VCaP (cell line): ENCODE results near the gene TMEM63C.

Experiments
- H3K27ac ChIP-seq: fragments of 450-650 bp; 2 replicates; pipeline ENCODE4 v1.5.1; 2017
- TF ChIP-seq, protein P1 (sequence below): fragments of 450-650 bp; conservative IDR thresholded peaks from 2 replicates; pipeline ENCODE4 v1.5.1; 2017; ENCODE audit warnings: mild to moderate bottlenecking, moderate library complexity

TMEM63C gene

DNA sequence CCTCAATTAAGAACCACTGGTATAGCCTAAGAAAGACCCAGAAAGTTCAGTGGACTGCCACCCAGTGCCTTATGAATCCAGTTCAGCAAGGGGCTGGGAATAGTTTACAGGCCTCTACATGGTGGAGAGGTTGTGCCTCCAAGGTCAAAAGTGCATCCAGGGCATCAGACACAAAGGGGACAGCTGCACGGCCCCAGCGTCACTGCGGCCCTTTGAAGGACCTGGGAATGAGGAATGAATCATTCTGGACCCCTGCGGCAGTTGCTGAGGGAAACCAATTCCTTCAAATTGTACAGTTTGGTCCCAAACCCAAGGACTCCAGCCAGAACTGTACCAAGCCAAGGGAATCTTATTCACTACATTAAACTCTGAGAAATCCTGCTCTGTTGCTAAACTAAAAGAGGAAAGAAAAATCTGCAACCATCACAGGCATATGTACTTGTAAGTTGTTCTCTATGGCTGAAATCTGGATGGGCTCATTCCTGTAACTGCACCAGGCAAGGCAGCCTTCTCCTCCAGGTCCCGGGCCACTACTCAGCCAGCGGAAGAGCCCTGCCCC, 100.3 kb downstream of the TMEM63C start:
- TF ChIP-seq, protein P1, sequence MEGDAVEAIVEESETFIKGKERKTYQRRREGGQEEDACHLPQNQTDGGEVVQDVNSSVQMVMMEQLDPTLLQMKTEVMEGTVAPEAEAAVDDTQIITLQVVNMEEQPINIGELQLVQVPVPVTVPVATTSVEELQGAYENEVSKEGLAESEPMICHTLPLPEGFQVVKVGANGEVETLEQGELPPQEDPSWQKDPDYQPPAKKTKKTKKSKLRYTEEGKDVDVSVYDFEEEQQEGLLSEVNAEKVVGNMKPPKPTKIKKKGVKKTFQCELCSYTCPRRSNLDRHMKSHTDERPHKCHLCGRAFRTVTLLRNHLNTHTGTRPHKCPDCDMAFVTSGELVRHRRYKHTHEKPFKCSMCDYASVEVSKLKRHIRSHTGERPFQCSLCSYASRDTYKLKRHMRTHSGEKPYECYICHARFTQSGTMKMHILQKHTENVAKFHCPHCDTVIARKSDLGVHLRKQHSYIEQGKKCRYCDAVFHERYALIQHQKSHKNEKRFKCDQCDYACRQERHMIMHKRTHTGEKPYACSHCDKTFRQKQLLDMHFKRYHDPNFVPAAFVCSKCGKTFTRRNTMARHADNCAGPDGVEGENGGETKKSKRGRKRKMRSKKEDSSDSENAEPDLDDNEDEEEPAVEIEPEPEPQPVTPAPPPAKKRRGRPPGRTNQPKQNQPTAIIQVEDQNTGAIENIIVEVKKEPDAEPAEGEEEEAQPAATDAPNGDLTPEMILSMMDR = no peak
- H3K27ac ChIP-seq = no peak overlapping the region

DNA sequence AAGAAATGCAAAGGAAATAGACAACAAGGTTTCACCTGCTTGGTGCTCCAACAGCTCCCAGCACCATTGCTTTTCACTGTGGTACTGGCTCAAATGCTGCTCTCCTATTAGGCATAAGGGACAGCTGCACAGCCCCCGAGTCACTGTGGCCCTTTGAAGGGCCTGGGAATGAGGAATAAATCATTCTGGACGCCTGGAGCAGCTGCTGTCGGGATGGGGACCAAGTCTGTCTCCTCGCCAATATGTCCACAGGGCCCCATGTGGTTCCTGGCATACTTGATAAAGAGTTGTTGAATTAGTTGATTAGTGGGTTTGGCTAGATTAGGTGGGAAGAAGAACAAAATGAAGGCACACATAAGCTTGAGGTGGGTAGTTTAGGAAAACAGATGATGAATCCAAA, 102.5 kb downstream of the TMEM63C start:
- no peak overlapping the region for H3K27ac ChIP-seq
- TF ChIP-seq, protein P1 = no peak

DNA sequence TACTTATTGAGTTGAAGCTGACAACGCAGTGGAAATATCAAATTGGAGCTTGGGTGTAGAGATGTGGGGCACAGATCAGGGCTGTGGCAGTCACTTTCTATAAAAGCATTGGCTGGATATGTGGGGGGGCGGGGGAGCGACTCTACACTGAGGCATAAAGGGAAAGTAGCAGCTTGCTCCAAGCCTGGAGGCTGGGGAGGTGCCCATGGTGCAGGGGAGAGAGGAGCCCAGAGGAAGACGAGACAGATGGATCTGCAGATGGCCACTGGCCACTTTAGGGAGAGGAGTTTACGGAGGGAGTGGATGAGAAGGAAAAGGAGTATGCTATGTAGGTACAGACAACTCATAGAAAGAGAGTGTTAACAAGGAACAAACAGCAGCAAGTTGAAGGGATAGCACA, 102.9 kb downstream of the TMEM63C start:
- TF ChIP-seq, protein P1 = no peak
- H3K27ac ChIP-seq = no peak overlapping the region

DNA sequence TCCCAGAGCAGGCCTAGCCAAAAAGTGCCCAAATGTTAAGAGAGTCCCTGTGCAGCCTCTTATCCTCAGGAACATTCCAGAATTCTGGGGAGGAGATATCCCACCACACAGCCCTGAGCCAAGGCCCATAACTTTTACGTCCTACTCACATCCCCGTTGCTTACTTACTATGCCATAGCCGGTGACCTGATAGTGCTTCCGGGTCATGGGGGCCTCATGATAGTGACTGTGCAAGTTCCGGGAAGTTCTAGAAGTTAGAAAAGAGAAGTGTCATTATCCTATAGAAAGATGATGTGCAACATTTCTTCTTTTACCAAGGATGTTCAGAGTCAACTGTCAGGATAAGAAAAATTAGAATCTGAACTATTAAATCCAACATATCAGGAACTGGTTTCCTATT, 105.0 kb downstream of the TMEM63C start:
- TF ChIP-seq, protein P1 = no peak
- no peak overlapping the region for H3K27ac ChIP-seq

DNA sequence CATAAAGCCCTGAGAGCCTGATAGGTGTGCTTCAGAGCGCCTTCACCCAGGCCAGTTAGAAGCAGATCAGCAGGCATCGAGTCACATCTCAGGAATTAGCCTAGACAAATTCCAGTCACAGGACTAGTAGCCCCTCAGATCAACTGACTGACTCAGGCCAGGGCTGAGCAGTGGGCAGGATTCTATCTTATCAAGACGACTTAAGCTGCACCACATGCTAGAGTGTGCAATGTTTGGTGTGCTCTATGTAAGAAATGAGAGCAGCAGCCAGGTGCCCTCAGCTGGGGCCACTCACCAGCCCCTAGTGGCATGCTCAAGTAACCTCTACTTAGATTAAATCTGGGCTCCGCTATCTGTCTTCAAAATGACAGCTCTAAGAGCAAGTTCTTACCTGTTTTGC, 109.1 kb downstream of the TMEM63C start:
- TF ChIP-seq, protein P1 = no peak

DNA sequence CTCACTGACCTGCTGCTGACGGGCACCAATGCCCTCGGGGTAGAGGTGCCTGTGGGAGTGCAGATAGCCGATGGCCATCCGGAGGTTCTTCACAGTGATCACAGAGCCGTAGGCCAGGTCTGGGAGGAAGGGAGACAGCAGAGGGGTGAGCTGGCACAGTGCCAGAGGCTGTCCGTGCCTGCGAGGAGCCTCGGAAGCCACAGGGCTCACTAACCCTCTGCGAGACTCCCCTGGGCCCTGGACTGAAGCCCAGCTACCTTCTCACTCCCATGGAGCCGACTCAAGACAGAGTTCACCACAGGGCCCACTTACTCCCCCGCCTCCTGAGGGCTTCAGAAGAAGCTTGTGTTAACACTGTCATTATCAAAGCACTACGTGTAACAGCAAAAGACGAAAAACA, 114.6 kb downstream of the TMEM63C start:
- TF ChIP-seq, protein P1 = no peak

More for the DNA sequence above, 109.1 kb downstream of the TMEM63C start:
- H3K27ac ChIP-seq = no peak overlapping the region

DNA sequence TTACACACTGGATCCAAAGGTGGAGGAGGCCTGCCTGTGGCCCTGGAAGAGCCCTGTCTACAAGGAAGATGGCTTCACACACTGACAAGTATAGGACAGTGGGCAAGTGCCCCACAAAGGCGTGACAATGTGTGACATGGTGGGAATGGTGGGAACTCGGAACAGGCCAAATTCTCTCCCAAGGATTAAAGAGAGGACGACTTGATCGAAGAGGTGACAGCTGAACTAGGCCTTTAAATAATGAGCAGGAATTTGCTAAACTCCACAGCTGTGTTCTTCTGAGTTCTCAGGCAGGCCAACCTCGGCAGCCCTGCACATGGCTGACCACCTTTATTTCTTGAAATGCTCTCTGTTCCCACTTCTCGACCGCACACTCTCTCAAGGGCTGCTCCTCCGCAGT, 115.3 kb downstream of the TMEM63C start:
- H3K27ac ChIP-seq = no peak overlapping the region
- TF ChIP-seq, protein P1 = no peak

More for the DNA sequence above, 114.6 kb downstream of the TMEM63C start:
- H3K27ac ChIP-seq = no peak overlapping the region
